Activated naive CD4-positive, alpha-beta T cell treated with Interleukin-2 at 50 U/mL for 16 hours (primary cell): Measurements from ENCODE around the gene MCHR1.

ENCODE experiments used
- DNase-seq: peaks from one replicate; pipeline ENCODE4 v3.0.0-alpha.2; 2020

MCHR1 gene

DNA sequence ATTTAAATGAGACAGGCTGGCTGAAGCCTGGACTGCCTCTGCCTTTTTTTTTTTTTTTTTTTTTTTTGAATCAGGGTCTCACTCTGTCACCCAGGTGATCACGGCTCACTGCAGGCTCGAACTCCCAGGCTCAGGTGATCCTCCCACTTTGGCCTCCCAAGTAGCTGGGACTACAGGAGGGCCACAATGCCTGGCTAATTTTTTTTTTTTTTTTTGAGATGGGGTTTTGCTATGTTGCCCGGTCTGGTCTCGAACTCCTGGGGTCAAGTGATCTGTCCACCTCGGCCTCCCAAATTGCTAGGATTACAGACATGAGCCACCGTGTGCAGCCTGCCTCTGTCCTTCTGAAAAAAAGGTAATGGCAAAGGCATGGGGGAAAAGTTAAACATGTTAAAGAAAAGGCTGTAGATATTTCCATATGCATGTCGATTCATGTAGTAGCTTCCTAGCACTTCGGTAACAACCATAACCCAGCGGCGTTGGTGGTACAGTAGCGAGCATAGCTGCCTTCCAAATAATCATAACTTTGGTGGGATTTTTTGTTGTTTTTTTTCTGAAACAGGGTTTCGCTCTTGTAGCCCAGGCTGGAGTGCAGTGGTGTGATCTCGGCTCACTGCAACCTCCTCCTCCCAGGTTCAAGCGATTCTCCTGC lies 48.8 kb downstream of the MCHR1 start:
- DNase-seq: no peak

DNA sequence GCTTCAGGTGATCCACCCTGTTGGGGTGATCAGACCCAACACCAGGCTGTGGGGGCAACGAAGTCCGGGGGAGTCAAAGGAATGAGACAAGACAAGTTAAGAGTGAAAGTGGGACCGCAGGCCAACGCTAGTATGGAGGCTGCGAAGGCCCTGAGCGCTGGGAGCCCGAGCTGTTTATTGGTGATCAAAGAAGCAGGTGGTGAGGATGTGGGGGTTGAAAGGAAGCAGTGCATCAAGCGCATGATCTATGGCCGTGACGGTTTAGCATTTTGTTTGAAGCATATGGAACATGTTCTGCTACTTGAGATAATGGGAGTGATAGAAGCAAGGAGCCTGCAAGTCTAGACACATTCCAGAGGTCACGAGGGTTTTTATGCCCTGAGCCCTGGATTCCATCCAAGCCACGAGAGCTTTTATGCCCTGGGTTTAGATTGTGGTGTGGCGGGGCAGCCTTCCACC lies 49.5 kb downstream of the MCHR1 start:
- peak; percentile 55 for DNase-seq

DNA sequence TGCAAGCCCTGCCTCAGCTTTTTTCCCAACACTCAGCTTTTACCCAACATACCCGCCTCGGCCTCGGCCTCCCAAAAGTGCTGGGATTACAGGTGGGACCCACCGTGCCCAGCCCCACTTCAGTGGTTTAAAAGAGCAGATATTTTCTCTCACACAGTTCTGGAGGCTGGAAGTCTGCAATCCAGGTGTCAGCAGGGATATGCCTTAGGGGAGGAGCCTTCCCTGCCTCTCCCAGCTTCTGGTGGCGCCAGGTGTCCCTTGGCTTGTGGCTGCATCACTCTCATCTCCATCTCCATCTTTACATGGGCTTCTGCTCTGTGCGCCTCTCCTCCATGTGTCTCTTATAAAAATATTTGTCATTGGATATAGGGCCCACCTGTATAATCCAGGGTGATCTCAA lies 50.0 kb downstream of the MCHR1 start:
- no peak for DNase-seq
